WERI-Rb-1 (cell line): ENCODE data around the gene ANKS4B.

ENCODE experiments used
- DNase-seq: peaks from one replicate; pipeline ENCODE4 v3.0.0-alpha.2; 2020
- H3K27ac ChIP-seq: fragments of 250-450 bp; sonication (Bioruptor Pico); 2 replicates; pipeline ENCODE4 v1.5.1; 2020; ENCODE audit warnings: mild to moderate bottlenecking, moderate library complexity
- H3K27me3 ChIP-seq: fragments of 250-450 bp; sonication (Bioruptor Pico); 2 replicates; pipeline ENCODE4 v1.5.1; 2021; ENCODE audit warnings: mild to moderate bottlenecking, low read depth, moderate library complexity; ENCODE audit not compliant: insufficient read depth, severe bottlenecking
- H3K36me3 ChIP-seq: fragments of 250-450 bp; sonication (Bioruptor Pico); 2 replicates; pipeline ENCODE4 v1.5.1; 2020; ENCODE audit warnings: mild to moderate bottlenecking, moderate library complexity
- H3K4me3 ChIP-seq: 2 replicates; pipeline ENCODE4 v1.5.1; 2011; ENCODE audit warnings: low read depth, mild to moderate bottlenecking, control low read depth, low read length
- H3K9me3 ChIP-seq: fragments of 250-450 bp; sonication (Bioruptor Pico); 2 replicates; pipeline ENCODE4 v1.5.1; 2021; ENCODE audit warnings: mild to moderate bottlenecking, moderate library complexity; ENCODE audit not compliant: severe bottlenecking
- CTCF ChIP-seq: IDR thresholded peaks from 2 replicates; pipeline ENCODE4 v1.5.1; 2011; ENCODE audit warnings: low read depth, mild to moderate bottlenecking, control low read depth, inconsistent platforms, low read length

Gene ANKS4B

GRCh38 chr16:21228361-21228872 lies 5.1 kb upstream of the ANKS4B start:
- Histone ChIP-seq H3K4me3 (no peak overlapping the region), H3K36me3 (no peaks in the 10 kb centered on the region), H3K9me3 (no peaks in the 10 kb centered on the region), H3K27ac (no peak overlapping the region), H3K27me3 (no peaks in the 10 kb centered on the region)
- DNase-seq, result no peak
- no peak for TF ChIP-seq CTCF

- no peak overlapping the region for H3K4me3 ChIP-seq
- H3K27me3 ChIP-seq, result no peaks in the 10 kb centered on the region
- TF ChIP-seq CTCF, result no peak
- no peaks in the 10 kb centered on the region for H3K36me3 ChIP-seq
- H3K9me3 ChIP-seq, result no peaks in the 10 kb centered on the region
- DNase-seq, result no peak
- H3K27ac ChIP-seq, result no peak overlapping the region
These were observed 416 bp upstream of the ANKS4B start for GRCh38 chr16:21233045-21233520.

GRCh38 chr16:21235199-21235585 lies 1.7 kb downstream of the ANKS4B start:
- no peak for DNase-seq
- Histone ChIP-seq H3K27ac (no peak overlapping the region), H3K27me3 (no peaks in the 10 kb centered on the region), H3K9me3 (no peaks in the 10 kb centered on the region), H3K4me3 (no peak overlapping the region), H3K36me3 (no peaks in the 10 kb centered on the region)
- TF ChIP-seq CTCF, result no peak

- Histone ChIP-seq H3K36me3 (no peaks in the 10 kb centered on the region), H3K9me3 (no peaks in the 10 kb centered on the region), H3K4me3 (no peak overlapping the region), H3K27me3 (no peaks in the 10 kb centered on the region), H3K27ac (no peak overlapping the region)
- TF ChIP-seq CTCF, result no peak
- no peak for DNase-seq
These were observed 3.3 kb downstream of the ANKS4B start for GRCh38 chr16:21236831-21237230.

GRCh38 chr16:21239646-21240045 lies 6.1 kb downstream of the ANKS4B start:
- Histone ChIP-seq H3K4me3 (no peak overlapping the region), H3K36me3 (no peaks in the 10 kb centered on the region), H3K9me3 (no peaks in the 10 kb centered on the region), H3K27me3 (no peaks in the 10 kb centered on the region), H3K27ac (no peak overlapping the region)
- TF ChIP-seq CTCF, result no peak
- DNase-seq, result no peak

GRCh38 chr16:21242756-21243155 lies 9.3 kb downstream of the ANKS4B start:
- no peak for DNase-seq
- Histone ChIP-seq H3K4me3 (no peak overlapping the region), H3K27me3 (no peaks in the 10 kb centered on the region)

More at GRCh38 chr16:21242756-21243155, 9.3 kb downstream of the ANKS4B start:
- H3K27ac ChIP-seq, result no peak overlapping the region
- TF ChIP-seq CTCF, result no peak
- no peaks in the 10 kb centered on the region for H3K9me3 ChIP-seq
- H3K36me3 ChIP-seq, result no peaks in the 10 kb centered on the region
